Sigmoid colon (tissue), 7 donors: Measurements from ENCODE around the gene ETV5. TPM values are rescaled to one million over a fixed set of nuclear protein-coding genes. Genes with fewer than 3 reads are reported as not detected.

Source experiments
- DNase-seq: peaks from one replicate; pipeline ENCODE4 v3.0.0-alpha.2; 2019
- H3K27ac ChIP-seq, 4 donors: fragments of 200-600 bp; sonication (generic); one replicate each; pipeline ENCODE4 v1.5.1; 2016 to 2019; ENCODE audit warnings: mild to moderate bottlenecking in 1 of 4
- H3K27me3 ChIP-seq, 3 donors: fragments of 200-600 bp; sonication (generic); one replicate each; pipeline ENCODE4 v1.5.1; 2019; ENCODE audit warnings: mild to moderate bottlenecking in 1 of 3
- H3K36me3 ChIP-seq, 4 donors: fragments of 200-600 bp; sonication (generic); one replicate each; pipeline ENCODE4 v1.5.1; 2016 to 2019
- H3K4me1 ChIP-seq, 4 donors: fragments of 200-600 bp; sonication (generic); one replicate each; pipeline ENCODE4 v1.5.1; 2017 to 2019
- H3K4me3 ChIP-seq, 4 donors: fragments of 200-600 bp; sonication (generic); one replicate each; pipeline ENCODE4 v1.5.1; 2017 to 2019; ENCODE audit warnings: mild to moderate bottlenecking in 2 of 4, moderate library complexity in 1 of 4
- H3K9me3 ChIP-seq, 4 donors: fragments of 200-600 bp in 3 of 4; sonication (generic) in 3 of 4; one replicate each; pipeline versions ENCODE4 v1.5.1 to v1.6.1; 2013 to 2019
- CTCF ChIP-seq, 4 experiments: fragments of 450-650 bp in 3 of 4; fragments of 200-600 bp in 1 of 4; IDR thresholded peaks; one replicate each; pipeline ENCODE4 v1.5.1; 2016 to 2019; ENCODE audit warnings: antibody characterized with exemption in 4 of 4, mild to moderate bottlenecking in 3 of 4, moderate library complexity in 2 of 4
- EP300 ChIP-seq, 4 donors: sonication (generic); formaldehyde crosslinking; IDR thresholded peaks; one replicate each; pipeline ENCODE4 v1.6.1; 2017; ENCODE audit warnings: antibody characterized with exemption in 4 of 4
- POLR2A ChIP-seq, 2 donors: fragments of 450-650 bp; IDR thresholded peaks; one replicate each; pipeline ENCODE4 v1.6.1; 2016; ENCODE audit warnings: antibody characterized with exemption in 2 of 2, mild to moderate bottlenecking in 2 of 2, moderate library complexity in 2 of 2
- POLR2AphosphoS5 ChIP-seq, 4 donors: sonication (generic); formaldehyde crosslinking; IDR thresholded peaks; one replicate each; pipeline ENCODE4 v1.6.1; 2017; ENCODE audit warnings: antibody characterized with exemption in 4 of 4
- WGBS, 2 donors: extraction: QIAGEN DNeasy Blood & Tissue Kit; methylation state at CpG; one replicate each; pipeline ENCODE4 v1.1.7; 2013; 5-methylcytosine and 5-hydroxymethylcytosine counted together
- intact Hi-C: fragments of 100-400 bp; cut with DNase I; formaldehyde crosslinking; loops from one replicate; pipeline ENCODE4 v1.15.1; 2023
- polyA plus RNA-seq, 3 donors: library from polyadenylated mRNA; stranded (reverse); fragments of 200-250 nt; gene quantifications; one replicate each; pipeline ENCODE4 v1.2.3, GENCODE V29; 2013
- total RNA-seq, 4 donors: library from RNA; depleted of rRNA; stranded (reverse); fragments of >200 nt; gene quantifications; one replicate each; pipeline ENCODE4 v1.1.0, GENCODE V29; 2016
- donor health status: healthy with polysubstance abuse.
- donor health status: Bipolar disorder and iron deficiency.
- donor health status: healthy.

ETV5 gene
- total and polyA plus RNA-seq, 7 donors, result 2.3 to 8.4 (median 6.3) TPM

GRCh38 chr3:186096290-186096689 lies 12.6 kb downstream of the ETV5 start:
- no peak for DNase-seq
- TF ChIP-seq POLR2AphosphoS5 (IDR thresholded peaks at IDR 0.05), result no peak
- no peak for TF ChIP-seq CTCF (IDR thresholded peaks at IDR 0.05)
- no peak for TF ChIP-seq POLR2A (IDR thresholded peaks at IDR 0.05)
- TF ChIP-seq EP300 (IDR thresholded peaks at IDR 0.05), result no peak
- Histone ChIP-seq H3K4me3 (no peak overlapping the region), H3K36me3 (no peaks in the 10 kb centered on the region), H3K27ac (peak overlapping the region in 1 of 4 donors; percentile 29), H3K4me1 (peaks cover 0 to 22% (median 17%) of the 10 kb centered on the region in 4 donors), H3K27me3 (no peaks in the 10 kb centered on the region), H3K9me3 (no peaks in the 10 kb centered on the region)
- WGBS, 2 donors, result 87 to 91% methylated on average over 2 of the region's 2 CpGs
- intact Hi-C loops, result no loop called here

- intact Hi-C loops, result no loop called here
- 44 to 64% methylated on average over 8 of the region's 8 CpGs for WGBS, 2 donors
- Histone ChIP-seq H3K27ac (peak overlapping the region in 1 of 4 donors; percentile 29), H3K36me3 (no peaks in the 10 kb centered on the region), H3K4me3 (no peak overlapping the region), H3K27me3 (no peaks in the 10 kb centered on the region), H3K9me3 (no peaks in the 10 kb centered on the region), H3K4me1 (peaks cover 0 to 22% (median 17%) of the 10 kb centered on the region in 4 donors)
- TF ChIP-seq CTCF (IDR thresholded peaks at IDR 0.05), result no peak
- no peak for DNase-seq
These were observed 13.3 kb downstream of the ETV5 start for GRCh38 chr3:186095561-186096081.

- Histone ChIP-seq H3K36me3 (no peaks in the 10 kb centered on the region), H3K27ac (peak overlapping the region in 2 of 4 donors; percentile 15 to 19), H3K4me1 (peaks cover 0 to 22% (median 17%) of the 10 kb centered on the region in 4 donors), H3K9me3 (no peaks in the 10 kb centered on the region), H3K4me3 (no peak overlapping the region), H3K27me3 (no peaks in the 10 kb centered on the region)
- intact Hi-C loops, result no loop called here
- WGBS, 2 donors, result 92% methylated on average over 7 of the region's 7 CpGs
- no peak for DNase-seq
- TF ChIP-seq POLR2A (IDR thresholded peaks at IDR 0.05) (no peak), EP300 (IDR thresholded peaks at IDR 0.05) (no peak), POLR2AphosphoS5 (IDR thresholded peaks at IDR 0.05) (no peak), CTCF (IDR thresholded peaks at IDR 0.05) (no peak)
These were observed 14.0 kb downstream of the ETV5 start for GRCh38 chr3:186094696-186095425.

- H3K36me3 ChIP-seq, result no peaks in the 10 kb centered on the region
- H3K27ac ChIP-seq, result peak overlapping the region in 2 of 4 donors; percentile 15 to 19
- intact Hi-C loops, result no loop called here
- H3K27me3 ChIP-seq, result no peaks in the 10 kb centered on the region
- H3K9me3 ChIP-seq, result no peaks in the 10 kb centered on the region
- H3K4me1 ChIP-seq, result peaks cover 0 to 22% (median 17%) of the 10 kb centered on the region in 4 donors
- no peak overlapping the region for H3K4me3 ChIP-seq
- no peak for DNase-seq
- 67 to 81% methylated on average over 5 of the region's 5 CpGs for WGBS, 2 donors
- TF ChIP-seq POLR2A (IDR thresholded peaks at IDR 0.05) (no peak), EP300 (IDR thresholded peaks at IDR 0.05) (no peak), POLR2AphosphoS5 (IDR thresholded peaks at IDR 0.05) (no peak), CTCF (IDR thresholded peaks at IDR 0.05) (no peak)
These were observed 14.6 kb downstream of the ETV5 start for GRCh38 chr3:186094271-186094670.
